ENCODE measurements around the gene BORCS8.

The BORCS8 gene

GRCh38 chr19:19134687-19135158, 57.2 kb downstream of the BORCS8 start:
- Histone ChIP-seq H3K9ac (ENCODE audit: low read depth, low read length, poor library complexity, severe bottlenecking) (no peak overlapping the region), H3K4me2 (ENCODE audit: low read depth, low read length, poor library complexity, severe bottlenecking) (no peak overlapping the region), H3K36me3 (ENCODE audit: insufficient read depth, low read length) (no peaks in the 10 kb centered on the region), H3K27me3 (ENCODE audit: insufficient read depth, low read length, poor library complexity, severe bottlenecking) (no peaks in the 10 kb centered on the region), H2AFZ (ENCODE audit: low read length) (no peak overlapping the region), H3K4me1 (ENCODE audit: insufficient read depth, low read length, poor library complexity, severe bottlenecking) (peaks cover 19% of the 10 kb centered on the region), H4K20me1 (ENCODE audit: insufficient read depth, low read length, poor library complexity, severe bottlenecking) (no peaks in the 10 kb centered on the region), H3K9me2 (replicated peaks; ENCODE audit: low read depth, low read length) (no peaks in the 10 kb centered on the region), H3K9me3 (ENCODE audit: insufficient read depth, low read depth, low read length) (no peaks in the 10 kb centered on the region), H3F3A (ENCODE audit: low read depth) (no peaks in the 10 kb centered on the region), H3K79me2 (ENCODE audit: insufficient read depth, low read length) (peaks cover 12% of the 10 kb centered on the region), H3K4me3 (ENCODE audit: low read length, poor library complexity, severe bottlenecking) (no peak overlapping the region)
- TF ChIP-seq EZH2phosphoT487 (IDR thresholded peaks at IDR 0.05; ENCODE audit: borderline replicate concordance) (no peak), CTCF (conservative IDR thresholded peaks at IDR 0.05; ENCODE audit: low read length) (no peak)

GRCh38 chr19:19133985-19134384, 58.0 kb downstream of the BORCS8 start:
- Histone ChIP-seq H3K9me3 (ENCODE audit: insufficient read depth, low read depth, low read length) (no peaks in the 10 kb centered on the region), H3K4me2 (ENCODE audit: low read depth, low read length, poor library complexity, severe bottlenecking) (no peak overlapping the region)
- no peak for TF ChIP-seq EZH2phosphoT487 (IDR thresholded peaks at IDR 0.05; ENCODE audit: borderline replicate concordance)
- no peak for TF ChIP-seq CTCF (conservative IDR thresholded peaks at IDR 0.05; ENCODE audit: low read length)

GRCh38 chr19:19132912-19133311, 59.0 kb downstream of the BORCS8 start:
- Histone ChIP-seq H3K36me3 (ENCODE audit: insufficient read depth, low read length) (no peaks in the 10 kb centered on the region), H3K4me2 (ENCODE audit: low read depth, low read length, poor library complexity, severe bottlenecking) (no peak overlapping the region), H3K9ac (ENCODE audit: low read depth, low read length, poor library complexity, severe bottlenecking) (no peak overlapping the region), H3K4me1 (ENCODE audit: insufficient read depth, low read length, poor library complexity, severe bottlenecking) (peaks cover 17% of the 10 kb centered on the region), H3K79me2 (ENCODE audit: insufficient read depth, low read length) (peaks cover 9% of the 10 kb centered on the region), H3F3A (ENCODE audit: low read depth) (no peaks in the 10 kb centered on the region), H3K27me3 (ENCODE audit: insufficient read depth, low read length, poor library complexity, severe bottlenecking) (no peaks in the 10 kb centered on the region), H3K9me2 (replicated peaks; ENCODE audit: low read depth, low read length) (no peaks in the 10 kb centered on the region), H4K20me1 (ENCODE audit: insufficient read depth, low read length, poor library complexity, severe bottlenecking) (no peaks in the 10 kb centered on the region), H2AFZ (ENCODE audit: low read length) (no peak overlapping the region), H3K4me3 (ENCODE audit: low read length, poor library complexity, severe bottlenecking) (no peak overlapping the region), H3K9me3 (ENCODE audit: insufficient read depth, low read depth, low read length) (no peaks in the 10 kb centered on the region)
- TF ChIP-seq EZH2phosphoT487 (IDR thresholded peaks at IDR 0.05; ENCODE audit: borderline replicate concordance) (no peak), CTCF (conservative IDR thresholded peaks at IDR 0.05; ENCODE audit: low read length) (no peak)

More at GRCh38 chr19:19133985-19134384, 58.0 kb downstream of the BORCS8 start:
- Histone ChIP-seq H3K9ac (ENCODE audit: low read depth, low read length, poor library complexity, severe bottlenecking) (no peak overlapping the region), H3K4me3 (ENCODE audit: low read length, poor library complexity, severe bottlenecking) (no peak overlapping the region), H3K36me3 (ENCODE audit: insufficient read depth, low read length) (no peaks in the 10 kb centered on the region), H4K20me1 (ENCODE audit: insufficient read depth, low read length, poor library complexity, severe bottlenecking) (no peaks in the 10 kb centered on the region), H3F3A (ENCODE audit: low read depth) (no peaks in the 10 kb centered on the region), H2AFZ (ENCODE audit: low read length) (no peak overlapping the region), H3K4me1 (ENCODE audit: insufficient read depth, low read length, poor library complexity, severe bottlenecking) (peaks cover 19% of the 10 kb centered on the region), H3K9me2 (replicated peaks; ENCODE audit: low read depth, low read length) (no peaks in the 10 kb centered on the region), H3K79me2 (ENCODE audit: insufficient read depth, low read length) (peaks cover 12% of the 10 kb centered on the region), H3K27me3 (ENCODE audit: insufficient read depth, low read length, poor library complexity, severe bottlenecking) (no peaks in the 10 kb centered on the region)
